T-cell (primary cell): ENCODE results near the gene MKKS. TPM values are rescaled to one million over a fixed set of nuclear protein-coding genes. Genes with fewer than 3 reads are reported as not detected.

Experiments used
- ATAC-seq, 4 experiments: fragments of 200-7000 bp in 3 of 4; fragments of 150-1000 bp in 1 of 4; cut with Tn5 transposase; replicated peaks in 1 of 4; 1 replicate in 3 of 4; 2 replicates in 1 of 4; pipeline ENCODE4 v1.10.0; 2021; ENCODE audit warnings: moderate library complexity in 3 of 4, mild to moderate bottlenecking in 2 of 4, moderate number of reproducible peaks in 1 of 4
- CTCF ChIA-PET, 2 donors: fragments of 300-600 bp; sonication (Branson Sonifier 250); formaldehyde crosslinking; loops; one replicate each; lab custom pipeline; 2022; ENCODE audit warnings: antibody characterized with exemption in 2 of 2; lab: Charles Lee
- POLR2A ChIA-PET, 2 donors: fragments of 300-600 bp; sonication (Branson Sonifier 250); formaldehyde crosslinking; loops; one replicate each; lab custom pipeline; 2022; ENCODE audit warnings: antibody characterized with exemption in 2 of 2; lab: Charles Lee
- DNase-seq, 35 experiments: peaks; one replicate each; pipeline versions ENCODE4 v3.0.0 to v3.0.0-alpha.2; 2013 to 2023
- H3K27ac ChIP-seq: one replicate; pipeline ENCODE4 v1.5.1; 2013; ENCODE audit warnings: low read length
- H3K27me3 ChIP-seq, 2 experiments: replicated peaks in 1 of 2; 1 replicate in 1 of 2; 2 replicates in 1 of 2; pipeline versions ENCODE4 v1.6.1 to v1.7.0; 2013; ENCODE audit warnings: low read length in 1 of 2, mixed read lengths in 1 of 2; ENCODE audit not compliant: control insufficient read depth in 2 of 2, insufficient read depth in 2 of 2; ENCODE audit errors: extremely low read depth in 1 of 2
- H3K36me3 ChIP-seq, 2 donors: 1 replicate in 1 of 2; 2 replicates in 1 of 2; pipeline versions ENCODE4 v1.6.1 to v1.7.0; 2013; ENCODE audit warnings: low read length in 1 of 2; ENCODE audit not compliant: control insufficient read depth in 2 of 2, insufficient read depth in 1 of 2; ENCODE audit errors: extremely low read depth in 1 of 2
- H3K4me1 ChIP-seq, 2 experiments: 1 replicate in 1 of 2; 2 replicates in 1 of 2; pipeline versions ENCODE4 v1.6.1 to v1.7.0; 2013; ENCODE audit warnings: low read length in 2 of 2, mixed read lengths in 1 of 2; ENCODE audit not compliant: insufficient read depth in 2 of 2, control insufficient read depth in 1 of 2; ENCODE audit errors: extremely low read depth in 1 of 2
- H3K4me3 ChIP-seq, 2 donors: 1 replicate in 1 of 2; 2 replicates in 1 of 2; pipeline versions ENCODE4 v1.5.1 to v1.7.0; 2013; ENCODE audit warnings: mild to moderate bottlenecking in 2 of 2, low read length in 1 of 2, moderate library complexity in 1 of 2; ENCODE audit not compliant: control insufficient read depth in 1 of 2; ENCODE audit errors: extremely low read depth in 1 of 2
- H3K9me3 ChIP-seq: 2 replicates; pipeline ENCODE4 v1.7.0; 2013
- H3K27ac Mint-ChIP-seq, 2 donors: one replicate each; pipeline ENCODE4 v1.8.0; 2020 to 2021; ENCODE audit warnings: mild to moderate bottlenecking in 2 of 2, mixed read lengths in 2 of 2
- H3K27me3 Mint-ChIP-seq, 2 donors: one replicate each; pipeline ENCODE4 v1.8.0; 2021 to 2022; ENCODE audit warnings: mixed read lengths in 2 of 2
- H3K36me3 Mint-ChIP-seq: one replicate; pipeline ENCODE4 v1.8.0; 2021; ENCODE audit warnings: mixed read lengths
- H3K4me1 Mint-ChIP-seq, 3 donors: one replicate each; pipeline ENCODE4 v1.8.0; 2020 to 2022; ENCODE audit warnings: mixed read lengths in 3 of 3, mild to moderate bottlenecking in 1 of 3
- H3K4me3 Mint-ChIP-seq, 3 donors: one replicate each; pipeline ENCODE4 v1.8.0; 2020 to 2022; ENCODE audit warnings: mild to moderate bottlenecking in 3 of 3, mixed read lengths in 3 of 3, moderate library complexity in 3 of 3
- H3K9me3 Mint-ChIP-seq, 3 donors: one replicate each; pipeline ENCODE4 v1.8.0; 2020 to 2022; ENCODE audit warnings: mixed read lengths in 3 of 3
- WGBS: methylation state at CpG from one replicate; pipeline ENCODE4 v1.1.5; 2013; ENCODE audit warnings: missing lambda C conversion rate; ENCODE audit not compliant: insufficient coverage; 5-methylcytosine and 5-hydroxymethylcytosine counted together
- total RNA-seq, 35 experiments: library from RNA in 6 of 35; stranded (reverse) in 6 of 35; fragments of 120-200 nt in 1 of 35; gene quantifications; one replicate each; pipeline versions ENCODE4 v1.2.1 to v1.2.4 and lab custom pipeline; 2013 to 2026

The MKKS gene
- total RNA-seq, 5 donors from 2014 or later (not counting 1 experiment from before 2014, with no cell fraction given), result 5.1 to 13.5 (median 11.9) TPM

DNA sequence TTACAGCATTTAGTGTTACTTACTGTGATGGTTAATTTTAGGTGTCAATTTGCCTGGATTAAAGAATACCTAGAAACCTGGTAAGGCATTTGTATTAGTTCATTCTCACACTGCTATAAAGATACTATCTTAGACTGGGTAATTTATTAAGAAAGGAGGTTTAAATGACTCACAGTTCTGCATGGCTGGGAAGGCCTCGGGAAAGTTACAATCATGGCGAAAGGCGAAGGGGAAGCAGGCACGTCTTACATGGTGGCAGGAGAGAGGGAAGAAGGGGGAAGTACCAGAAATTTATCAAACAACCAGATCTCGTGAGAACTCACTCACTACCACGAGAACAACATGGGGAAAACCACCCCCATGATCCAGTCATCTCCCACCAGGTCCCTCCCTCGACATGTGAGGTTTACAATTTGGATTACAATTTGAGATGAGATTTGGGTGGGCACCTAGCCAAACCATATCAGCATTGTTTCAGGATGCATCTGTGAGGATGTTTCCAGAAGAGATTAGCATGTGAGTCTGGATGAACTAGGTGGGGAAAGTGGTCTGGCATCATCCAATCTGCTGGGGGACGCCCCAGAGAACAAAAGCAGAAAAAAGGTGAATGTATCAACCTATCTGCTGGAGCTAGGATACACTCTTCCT is 76.8 kb downstream of the MKKS start:
- no peak for ATAC-seq
- POLR2A ChIA-PET, result no interaction called here
- Mint-ChIP-seq H3K9me3 (no peaks in the 10 kb centered on the region), H3K27me3 (peaks cover 0 to 4% of the 10 kb centered on the region in 2 donors), H3K36me3 (no peaks in the 10 kb centered on the region), H3K27ac (no peak overlapping the region), H3K4me1 (peaks cover 0 to 11% (median 7%) of the 10 kb centered on the region in 3 donors), H3K4me3 (no peak overlapping the region)
- WGBS, result no CpG with 5 or more reads among the region's 8 CpGs
- no peak overlapping the region for H3K4me3 ChIP-seq
- no peaks in the 10 kb centered on the region for H3K27me3 ChIP-seq
- no peaks in the 10 kb centered on the region for H3K36me3 ChIP-seq
- H3K4me1 ChIP-seq, result no peaks in the 10 kb centered on the region
- no peak for DNase-seq
- CTCF ChIA-PET, result no interaction called here
- H3K9me3 ChIP-seq, result no peaks in the 10 kb centered on the region
- no peak overlapping the region for H3K27ac ChIP-seq

DNA sequence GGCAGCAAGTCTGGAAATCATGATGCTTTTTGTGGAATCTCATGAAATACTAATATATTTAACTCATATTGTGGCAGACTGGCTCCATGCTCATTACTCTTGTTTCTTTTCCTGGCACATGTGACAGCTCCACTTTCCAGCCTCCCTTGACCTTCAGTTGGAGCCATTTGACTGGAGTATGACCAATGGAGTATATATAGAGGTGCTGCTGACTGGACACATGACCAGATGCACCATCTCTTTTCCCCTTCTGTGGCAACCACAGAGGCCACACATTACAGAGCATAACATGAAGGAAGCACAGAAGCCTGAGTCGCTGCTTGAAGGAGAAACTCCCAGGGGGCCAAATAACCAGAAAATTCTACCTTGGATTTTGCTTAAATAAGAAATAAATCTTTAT is 77.4 kb downstream of the MKKS start:
- H3K27me3 Mint-ChIP-seq, result peaks cover 0 to 4% of the 10 kb centered on the region in 2 donors
- H3K27ac Mint-ChIP-seq, result no peak overlapping the region
- Histone ChIP-seq H3K9me3 (no peaks in the 10 kb centered on the region), H3K4me3 (no peak overlapping the region), H3K36me3 (no peaks in the 10 kb centered on the region), H3K4me1 (peaks cover 0 to under 1% of the 10 kb centered on the region in 2 experiments), H3K27ac (no peak overlapping the region), H3K27me3 (no peaks in the 10 kb centered on the region)
- DNase-seq, result no peak
- no CpG with 5 or more reads among the region's 1 CpG for WGBS
- peaks cover 0 to 14% (median 7%) of the 10 kb centered on the region in 3 donors for H3K4me1 Mint-ChIP-seq
- no peak for ATAC-seq
- H3K4me3 Mint-ChIP-seq, result no peak overlapping the region
- POLR2A ChIA-PET, result no interaction called here
- H3K36me3 Mint-ChIP-seq, result no peaks in the 10 kb centered on the region
- CTCF ChIA-PET, result no interaction called here
- no peaks in the 10 kb centered on the region for H3K9me3 Mint-ChIP-seq

DNA sequence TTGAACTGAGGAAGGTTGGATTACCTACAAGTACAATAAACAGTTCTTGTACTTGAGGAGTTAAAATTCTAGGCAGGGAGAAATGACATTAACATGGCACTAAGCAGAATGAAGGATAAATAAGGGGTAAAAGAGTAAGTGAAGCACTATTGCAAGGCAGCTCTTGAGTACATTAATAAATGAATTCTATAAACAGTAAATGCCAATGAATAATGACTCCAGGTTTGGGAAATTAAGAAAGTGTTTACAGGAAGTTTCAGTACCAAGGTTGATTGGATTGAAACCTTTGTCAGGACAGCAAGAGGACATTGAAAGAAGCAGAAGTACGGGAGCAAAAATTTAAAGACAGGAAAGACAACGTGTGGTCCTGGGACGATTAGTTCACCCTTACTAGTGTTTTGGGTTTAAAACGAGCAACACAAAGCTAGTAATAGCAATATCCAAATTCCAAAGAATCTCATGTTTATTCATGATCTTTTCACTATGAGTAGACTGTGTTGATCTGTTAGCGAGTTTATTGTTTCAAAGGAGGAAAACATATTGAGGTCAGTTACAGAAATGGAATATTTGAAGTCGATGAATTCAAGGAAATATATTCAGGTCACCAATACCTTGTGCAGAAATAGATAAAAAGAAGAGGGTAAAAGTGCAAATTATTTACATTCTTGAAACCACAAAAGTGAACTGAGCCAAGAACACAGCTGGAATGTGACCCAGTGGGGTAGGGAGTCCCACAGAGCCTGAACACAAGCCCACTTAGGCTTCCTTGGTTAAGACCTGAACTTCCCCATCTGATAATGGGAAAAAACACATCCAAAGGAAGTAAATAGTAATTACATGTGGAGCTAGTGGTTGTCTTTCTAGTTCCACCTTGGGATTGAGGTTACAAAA is 80.8 kb downstream of the MKKS start:
- Mint-ChIP-seq H3K27ac (peak overlapping the region; percentile 12 to 56), H3K27me3 (no peaks in the 10 kb centered on the region), H3K4me3 (no peak overlapping the region), H3K36me3 (no peaks in the 10 kb centered on the region), H3K4me1 (peaks cover 7 to 29% (median 19%) of the 10 kb centered on the region in 3 donors), H3K9me3 (no peaks in the 10 kb centered on the region)
- 32% methylated on average over 4 of the region's 6 CpGs for WGBS
- ChIA-PET POLR2A (interaction anchor here in 1 of 2 donors (0.6 kb wide), 1 partner anchor 46 kb away, joined by 3 read pairs; no protein-coding TSS in a partner anchor), CTCF (no interaction called here)
- Histone ChIP-seq H3K4me3 (no peak overlapping the region), H3K27ac (no peak overlapping the region), H3K36me3 (no peaks in the 10 kb centered on the region), H3K27me3 (no peaks in the 10 kb centered on the region), H3K9me3 (no peaks in the 10 kb centered on the region), H3K4me1 (peaks cover 0 to 15% of the 10 kb centered on the region in 2 experiments)
- ATAC-seq, result no peak
- DNase-seq, result no peak

Other genes with a start within 250 kb of the MKKS start
- under 1 TPM in 1 of 5 donors, not detected in 4; 0.18 TPM for gene SNAP25, start 215.4 kb downstream of the MKKS start, total RNA-seq
- gene SLX4IP, start 1.1 kb upstream of the MKKS start, total RNA-seq, result 1 to 10 TPM; 4.2 to 5.9 (median 5.2) TPM
- 1 to 10 TPM in 1 of 5 donors, under 1 TPM in 4; 0.12 to 1.1 (median 0.56) TPM for gene JAG1, start 239.8 kb upstream of the MKKS start, total RNA-seq